ENCODE data around the gene GAPDHS. TPM values are rescaled to one million over a fixed set of nuclear protein-coding genes. Genes with fewer than 3 reads are reported as not detected.

GAPDHS gene
- total RNA-seq, 1 experiment from 2014 or later, result not detected

DNA sequence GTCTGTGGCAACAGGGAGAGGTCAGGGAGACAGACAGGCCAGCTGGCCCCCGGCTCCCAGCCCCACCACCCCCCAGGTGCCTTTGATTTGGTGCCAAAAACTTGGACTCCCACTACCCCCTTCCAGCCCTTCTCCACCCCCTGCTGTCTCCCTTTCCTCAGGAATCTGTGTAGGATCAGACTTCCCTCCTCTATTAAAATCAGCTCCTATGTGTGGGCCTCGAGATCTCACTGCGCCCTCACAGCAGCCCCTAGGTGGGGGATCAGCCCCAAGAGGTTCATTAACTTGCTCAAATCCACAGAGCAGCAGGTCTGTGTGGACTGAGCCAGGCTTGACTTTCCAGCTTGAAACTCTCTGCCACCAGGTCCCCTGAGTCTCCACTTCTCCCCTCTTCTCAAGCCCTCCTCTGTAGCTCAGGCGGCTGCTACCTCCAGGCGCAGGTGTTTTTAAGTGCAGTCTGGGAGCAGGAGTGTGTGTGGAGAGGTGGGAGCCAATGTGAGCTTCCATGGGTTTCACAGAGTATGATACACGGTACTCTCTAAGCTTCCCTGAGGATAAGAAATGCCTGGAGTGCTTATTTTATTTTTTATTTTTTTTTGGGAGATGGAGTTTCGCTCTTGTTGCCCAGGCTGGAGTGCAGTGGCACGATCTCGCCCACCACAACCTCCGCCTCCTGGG lies 1.7 kb downstream of the GAPDHS start:
- Mint-ChIP-seq H3K27ac (0 out of 7 replicates have a peak overlapping the region, but pooled peaks of 1 of the 3 experiments have one; percentile 40), H3K9me3 (no peaks in the 10 kb centered on the region), H3K4me3 (no peak overlapping the region; a peak in 1 of 5 replicates), H3K4me1 (peaks cover 39 to 45% of the 10 kb centered on the region in 2 experiments), H3K36me3 (ENCODE audit: insufficient read depth in 1 of 3, low read depth in 3 of 3) (no peaks in the 10 kb centered on the region; a peak in 3 of 7 replicates), H3K27me3 (ENCODE audit: low read depth) (peaks cover 34% of the 10 kb centered on the region)
- H3K56ac ChIP-seq (ENCODE audit: insufficient read length, low read depth, low read length), result no peak overlapping the region
- H3K4me2 ChIP-seq (ENCODE audit: insufficient read depth, insufficient read length, low read length), result no peak overlapping the region
- H3K9ac ChIP-seq (ENCODE audit: extremely low read depth, insufficient read length, low read length), result no peak overlapping the region
- no peak overlapping the region for H3K14ac ChIP-seq (ENCODE audit: insufficient read depth, low read length)
- no peaks in the 10 kb centered on the region for H4K20me1 ChIP-seq (ENCODE audit: control insufficient read depth, insufficient read depth, insufficient read length)
- no peak overlapping the region for H3K4ac ChIP-seq (ENCODE audit: low read depth, low read length)
- no peak overlapping the region for H3K23ac ChIP-seq (ENCODE audit: insufficient read length, low read depth, low read length)
- TF ChIP-seq, protein P1, sequence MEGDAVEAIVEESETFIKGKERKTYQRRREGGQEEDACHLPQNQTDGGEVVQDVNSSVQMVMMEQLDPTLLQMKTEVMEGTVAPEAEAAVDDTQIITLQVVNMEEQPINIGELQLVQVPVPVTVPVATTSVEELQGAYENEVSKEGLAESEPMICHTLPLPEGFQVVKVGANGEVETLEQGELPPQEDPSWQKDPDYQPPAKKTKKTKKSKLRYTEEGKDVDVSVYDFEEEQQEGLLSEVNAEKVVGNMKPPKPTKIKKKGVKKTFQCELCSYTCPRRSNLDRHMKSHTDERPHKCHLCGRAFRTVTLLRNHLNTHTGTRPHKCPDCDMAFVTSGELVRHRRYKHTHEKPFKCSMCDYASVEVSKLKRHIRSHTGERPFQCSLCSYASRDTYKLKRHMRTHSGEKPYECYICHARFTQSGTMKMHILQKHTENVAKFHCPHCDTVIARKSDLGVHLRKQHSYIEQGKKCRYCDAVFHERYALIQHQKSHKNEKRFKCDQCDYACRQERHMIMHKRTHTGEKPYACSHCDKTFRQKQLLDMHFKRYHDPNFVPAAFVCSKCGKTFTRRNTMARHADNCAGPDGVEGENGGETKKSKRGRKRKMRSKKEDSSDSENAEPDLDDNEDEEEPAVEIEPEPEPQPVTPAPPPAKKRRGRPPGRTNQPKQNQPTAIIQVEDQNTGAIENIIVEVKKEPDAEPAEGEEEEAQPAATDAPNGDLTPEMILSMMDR (conservative IDR thresholded peaks at IDR 0.05), result no peak
- H2BK15ac ChIP-seq (ENCODE audit: low read depth, low read length), result no peak overlapping the region
- no peak overlapping the region for H2BK20ac ChIP-seq (ENCODE audit: low read depth, low read length, poor library complexity, severe bottlenecking)
- no peak overlapping the region for H4K5ac ChIP-seq (ENCODE audit: insufficient read length, low read depth, low read length)
- no peaks in the 10 kb centered on the region for H3K79me1 ChIP-seq (ENCODE audit: insufficient read depth, low read depth, low read length, poor library complexity, severe bottlenecking)
- H3K79me2 ChIP-seq (ENCODE audit: insufficient read depth, low read length), result no peaks in the 10 kb centered on the region
- no peak overlapping the region for H2BK12ac ChIP-seq (ENCODE audit: insufficient read length, low read depth, low read length)
- no peaks in the 10 kb centered on the region for H3K9me3 ChIP-seq (ENCODE audit: control insufficient read depth, low read depth, low read length)
- H3T11ph ChIP-seq (ENCODE audit: low read length), result no peak overlapping the region
- no peaks in the 10 kb centered on the region for H3K27me3 ChIP-seq (ENCODE audit: insufficient read depth, low read length)
- H2BK120ac ChIP-seq (ENCODE audit: low read depth, low read length, poor library complexity, severe bottlenecking), result no peak overlapping the region
- no peak for DNase-seq
- H3K4me1 ChIP-seq (ENCODE audit: insufficient read depth, low read length), result 0 out of 2 replicates have a peak, but pooled peaks cover 2% of the 10 kb centered on the region
- no peak overlapping the region for H2AFZ ChIP-seq (ENCODE audit: low read length)
- WGBS (ENCODE audit: extremely low coverage, insufficient read length, low lambda C conversion rate), result no CpG with 5 or more reads among the region's 10 CpGs
- H3K18ac ChIP-seq (ENCODE audit: insufficient read length, low read depth, low read length), result no peak overlapping the region
- H3K23me2 ChIP-seq (ENCODE audit: insufficient read length, low read depth, low read length, poor library complexity, severe bottlenecking), result no peaks in the 10 kb centered on the region
- H3K27ac ChIP-seq (ENCODE audit: insufficient read length, low read depth, low read length), result no peak overlapping the region
- H2AK5ac ChIP-seq (ENCODE audit: insufficient read length, low read length), result no peak overlapping the region
- no peak overlapping the region for H4K91ac ChIP-seq (ENCODE audit: insufficient read length, low read depth, low read length)
- no peak overlapping the region for H4K8ac ChIP-seq (replicated peaks; ENCODE audit: insufficient read length, low read depth, low read length)
- no peak overlapping the region for H2BK5ac ChIP-seq (ENCODE audit: insufficient read length, low read length)

Data from H9 (cell line).